ENCODE results near the gene MNAT1. TPM values are rescaled to one million over a fixed set of nuclear protein-coding genes. Genes with fewer than 3 reads are reported as not detected.
A peak's percentile ranks its signal among the peaks of the same experiment; 100 is the strongest.

MNAT1 gene
- polyA plus RNA-seq, 1 donor from 2014 or later: 104 TPM

DNA sequence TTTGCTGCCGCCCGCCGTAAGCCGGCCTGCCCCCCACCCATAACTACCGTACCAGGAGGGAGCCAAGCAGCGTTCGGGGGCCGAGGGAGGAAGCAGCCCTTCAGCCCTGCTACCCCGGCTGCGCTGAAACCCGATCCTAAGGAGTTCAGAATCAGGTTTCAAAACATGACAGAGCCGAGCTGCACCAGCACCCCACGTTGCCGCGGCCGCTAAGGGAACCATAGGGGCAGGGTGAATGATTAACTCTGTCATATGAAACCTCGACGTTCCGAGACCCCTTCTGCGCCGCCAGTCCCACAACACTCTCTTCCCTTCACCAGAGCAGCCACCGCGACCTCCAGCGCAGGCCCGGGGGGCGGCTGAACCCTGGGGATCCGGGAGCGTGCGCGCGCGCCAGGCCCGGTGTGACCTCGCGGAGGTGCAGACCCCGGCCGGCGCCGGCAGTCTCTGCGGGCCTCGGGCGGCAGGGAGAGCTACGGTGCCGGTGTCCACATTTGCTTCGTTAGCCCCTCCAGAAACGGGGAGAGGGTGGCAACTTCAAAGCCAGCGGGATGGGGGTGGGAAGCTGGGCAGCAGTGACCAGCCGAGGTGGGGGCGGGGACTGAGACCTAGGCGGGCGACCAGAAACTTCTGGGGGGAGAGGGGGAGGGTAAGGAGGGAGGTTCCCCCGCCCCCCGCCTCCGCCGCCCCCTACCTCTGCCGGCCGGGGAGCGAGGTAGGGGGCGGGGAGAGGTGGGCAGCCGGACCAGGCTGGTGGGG lies 12.0 kb upstream of the MNAT1 start:
- H3K9ac ChIP-seq (ENCODE audit: low read length): peak overlapping the region; percentile 66
- no peaks in the 10 kb centered on the region for H4K20me1 ChIP-seq (ENCODE audit: insufficient read depth)
- TF ChIP-seq RAD21 (conservative IDR thresholded peaks at IDR 0.05): peak; percentile 10
- TF ChIP-seq EZH2 (IDR thresholded peaks at IDR 0.05; ENCODE audit: borderline replicate concordance, insufficient read depth, low read length, poor library complexity, severe bottlenecking): no peak
- TF ChIP-seq CTCF (IDR thresholded peaks at IDR 0.05; ENCODE audit: poor library complexity, severe bottlenecking): no peak
- TF ChIP-seq SMC3 (conservative IDR thresholded peaks at IDR 0.05; ENCODE audit: poor library complexity): no peak
- peak; percentile 36 for TF ChIP-seq MXI1 (conservative IDR thresholded peaks at IDR 0.05; ENCODE audit: poor library complexity, severe bottlenecking)
- H3K4me3 ChIP-seq (ENCODE audit: low read length): peak overlapping the region; percentile 96
- peaks cover 46% of the 10 kb centered on the region for H3K27me3 ChIP-seq (ENCODE audit: insufficient read depth, low read depth, low read length)
- peak overlapping the region; percentile 44 for H3K4me2 ChIP-seq (ENCODE audit: low read length)
- H3K27ac ChIP-seq (ENCODE audit: low read length): no peak overlapping the region
- H3K9me2 ChIP-seq (ENCODE audit: insufficient read depth, low read length): no peaks in the 10 kb centered on the region
- H2AFZ ChIP-seq (ENCODE audit: low read depth, low read length): peak overlapping the region; percentile 65
- H3K79me2 ChIP-seq (replicated peaks; ENCODE audit: insufficient read depth, low read length): no peaks in the 10 kb centered on the region
- H3K9me3 ChIP-seq (ENCODE audit: low read length): no peaks in the 10 kb centered on the region
- no peaks in the 10 kb centered on the region for H3K36me3 ChIP-seq (ENCODE audit: insufficient read depth, low read length)
- H3F3A ChIP-seq (ENCODE audit: insufficient read depth, low read length, poor library complexity, severe bottlenecking): no peaks in the 10 kb centered on the region

- Histone ChIP-seq H3F3A (ENCODE audit: insufficient read depth, low read length, poor library complexity, severe bottlenecking) (no peaks in the 10 kb centered on the region), H3K36me3 (ENCODE audit: insufficient read depth, low read length) (no peaks in the 10 kb centered on the region), H2AFZ (ENCODE audit: low read depth, low read length) (peak overlapping the region; percentile 65), H3K4me2 (ENCODE audit: low read length) (peak overlapping the region; percentile 45), H3K4me3 (ENCODE audit: low read length) (peak overlapping the region; percentile 96), H3K9me2 (ENCODE audit: insufficient read depth, low read length) (no peaks in the 10 kb centered on the region), H3K27ac (ENCODE audit: low read length) (peak overlapping the region; percentile 12), H3K9me3 (ENCODE audit: low read length) (no peaks in the 10 kb centered on the region), H3K27me3 (ENCODE audit: insufficient read depth, low read depth, low read length) (peaks cover 46% of the 10 kb centered on the region), H3K79me2 (replicated peaks; ENCODE audit: insufficient read depth, low read length) (no peaks in the 10 kb centered on the region), H3K9ac (ENCODE audit: low read length) (peak overlapping the region; percentile 66), H4K20me1 (ENCODE audit: insufficient read depth) (no peaks in the 10 kb centered on the region)
- TF ChIP-seq POLR2AphosphoS5 (IDR thresholded peaks at IDR 0.05): peak; percentile 23
- TF ChIP-seq EP300 (conservative IDR thresholded peaks at IDR 0.05; ENCODE audit: poor library complexity, severe bottlenecking): no peak
- peak; percentile 14 for TF ChIP-seq RAD21 (conservative IDR thresholded peaks at IDR 0.05)
- no peak for TF ChIP-seq REST (IDR thresholded peaks at IDR 0.05; ENCODE audit: borderline replicate concordance)
- TF ChIP-seq EZH2 (IDR thresholded peaks at IDR 0.05; ENCODE audit: borderline replicate concordance, insufficient read depth, low read length, poor library complexity, severe bottlenecking): no peak
- peak; percentile 53 for TF ChIP-seq MXI1 (conservative IDR thresholded peaks at IDR 0.05; ENCODE audit: poor library complexity, severe bottlenecking)
Measured at GRCh38 chr14:60723116-60723906, 11.2 kb upstream of the MNAT1 start.
